SK-N-SH (cell line): ENCODE data around the gene DENND2A. TPM values are rescaled to one million over a fixed set of nuclear protein-coding genes. Genes with fewer than 3 reads are reported as not detected.

Experiments
- CTCF ChIA-PET: fragments of 300-600, 350-600 bp; formaldehyde crosslinking; extraction: SDS; loops from one replicate; lab custom pipeline; 2021; lab: Yijun Ruan, JAX
- POLR2A ChIA-PET: fragments of 350-600 bp; sonication (Branson Sonifier 250); formaldehyde crosslinking; extraction: SDS; loops from one replicate; lab custom pipeline; 2020; ENCODE audit warnings: antibody characterized with exemption, inconsistent platforms; lab: Yijun Ruan, JAX
- DNase-seq: peaks from one replicate; pipeline ENCODE4 v3.0.0; 2012
- H2AFZ ChIP-seq: fragments of 200-600 bp; sonication (generic); 2 replicates; pipeline ENCODE4 v1.8.1; 2016; ENCODE audit warnings: antibody characterized with exemption, mild to moderate bottlenecking, low read depth
- H3F3A ChIP-seq: fragments of 200-600 bp; sonication (generic); replicated peaks from 2 replicates; pipeline ENCODE3; 2016; ENCODE audit warnings: antibody characterized with exemption, mild to moderate bottlenecking; ENCODE audit not compliant: insufficient read depth
- H3K27ac ChIP-seq, 2 experiments: fragments of 200-500 bp in 1 of 2; fragments of 200-600 bp in 1 of 2; sonication (Bioruptor generic) in 1 of 2; sonication (generic), shearing (Covaris generic) in 1 of 2; 2 replicates each; pipeline versions ENCODE4 v1.5.1 to v1.6.1; 2014 to 2016; ENCODE audit warnings: low read depth in 2 of 2, inconsistent platforms in 1 of 2, low read length in 1 of 2, mild to moderate bottlenecking in 1 of 2, mixed read lengths in 1 of 2
- H3K27me3 ChIP-seq: fragments of 200-600 bp; sonication (generic), shearing (Covaris generic); 2 replicates; pipeline ENCODE4 v1.6.1; 2016; ENCODE audit warnings: mixed run types; ENCODE audit not compliant: insufficient read depth
- H3K36me3 ChIP-seq, 2 experiments: fragments of 200-500 bp in 1 of 2; fragments of 200-600 bp in 1 of 2; sonication (Bioruptor generic) in 1 of 2; sonication (generic) in 1 of 2; replicated peaks in 1 of 2; 2 replicates each; pipeline versions ENCODE3 to v1.5.1; 2014 to 2016; ENCODE audit warnings: low read length in 1 of 2, mild to moderate bottlenecking in 1 of 2; ENCODE audit not compliant: insufficient read depth in 2 of 2, control insufficient read depth in 1 of 2
- H3K4me1 ChIP-seq, 2 experiments: fragments of 200-500 bp in 1 of 2; fragments of 200-600 bp in 1 of 2; sonication (Bioruptor generic) in 1 of 2; sonication (generic), shearing (Covaris generic) in 1 of 2; 2 replicates each; pipeline versions ENCODE4 v1.5.1 to v1.6.1; 2014 to 2016; ENCODE audit warnings: low read depth in 1 of 2, low read length in 1 of 2, mixed run types in 1 of 2; ENCODE audit not compliant: insufficient read depth in 2 of 2, control insufficient read depth in 1 of 2
- H3K4me2 ChIP-seq: fragments of 200-600 bp; sonication (generic), shearing (Covaris generic); 2 replicates; pipeline ENCODE4 v1.6.1; 2017; ENCODE audit warnings: mixed run types
- H3K4me3 ChIP-seq, 2 experiments: fragments of 200-500 bp in 1 of 2; fragments of 200-600 bp in 1 of 2; sonication (Bioruptor generic) in 1 of 2; sonication (generic), shearing (Covaris generic) in 1 of 2; 2 replicates each; pipeline versions ENCODE4 v1.5.1 to v1.8.1; 2014 to 2016; ENCODE audit warnings: low read depth in 2 of 2, inconsistent platforms in 1 of 2, low read length in 1 of 2, mild to moderate bottlenecking in 1 of 2, mixed read lengths in 1 of 2, moderate library complexity in 1 of 2
- H3K79me2 ChIP-seq: fragments of 200-600 bp; sonication (generic); 2 replicates; pipeline ENCODE4 v1.8.1; 2017; ENCODE audit warnings: mild to moderate bottlenecking; ENCODE audit not compliant: insufficient read depth
- H3K9ac ChIP-seq: fragments of 200-600 bp; sonication (generic); 2 replicates; pipeline ENCODE4 v1.6.1; 2017; ENCODE audit warnings: mixed run types
- H3K9me2 ChIP-seq: fragments of 200-600 bp; sonication (generic); 2 replicates; pipeline ENCODE4 v1.6.1; 2017; ENCODE audit warnings: mixed run types
- H3K9me3 ChIP-seq: fragments of 200-600 bp; sonication (generic); 2 replicates; pipeline ENCODE4 v1.6.1; 2017; ENCODE audit warnings: mixed run types, mild to moderate bottlenecking, moderate library complexity
- H4K20me1 ChIP-seq: fragments of 200-600 bp; sonication (generic); 2 replicates; pipeline ENCODE4 v1.6.1; 2017; ENCODE audit warnings: mild to moderate bottlenecking, mixed run types; ENCODE audit not compliant: insufficient read depth
- ELF1 ChIP-seq: IDR thresholded peaks from 2 replicates; pipeline ENCODE4 v1.4.0; 2012
- EZH2phosphoT487 ChIP-seq: fragments of 200-600 bp; sonication (generic); IDR thresholded peaks from 2 replicates; pipeline ENCODE4 v1.6.1; 2017; ENCODE audit warnings: low read depth, mixed run types, mild to moderate bottlenecking, antibody characterized with exemption, moderate library complexity, borderline replicate concordance
- FOXM1 ChIP-seq: IDR thresholded peaks from 2 replicates; pipeline ENCODE4 v1.4.0; 2012; ENCODE audit warnings: low read depth, mild to moderate bottlenecking
- IRF3 ChIP-seq: fragments of 150-350 bp; IDR thresholded peaks from 2 replicates; pipeline ENCODE4 v1.6.1; 2016; ENCODE audit warnings: mild to moderate bottlenecking, low read depth, low read length
- MXI1 ChIP-seq: IDR thresholded peaks from 2 replicates; pipeline ENCODE4 v1.6.1; 2012; ENCODE audit warnings: mild to moderate bottlenecking, low read depth, low read length, improper control_type of control experiment
- NFIC ChIP-seq: IDR thresholded peaks from 2 replicates; pipeline ENCODE4 v1.4.0; 2012; ENCODE audit warnings: borderline replicate concordance
- NRF1 ChIP-seq: IDR thresholded peaks from 2 replicates; pipeline ENCODE4 v1.6.1; 2012; ENCODE audit warnings: low read depth, mild to moderate bottlenecking, low read length
- POLR2AphosphoS5 ChIP-seq: IDR thresholded peaks from 2 replicates; pipeline ENCODE4 v1.6.1; 2012; ENCODE audit warnings: low read depth, low read length
- RAD21 ChIP-seq: IDR thresholded peaks from 2 replicates; pipeline ENCODE4 v1.6.1; 2012; ENCODE audit warnings: mild to moderate bottlenecking, low read length
- RCOR1 ChIP-seq: fragments of 150-350 bp; IDR thresholded peaks from 2 replicates; pipeline ENCODE4 v1.6.1; 2017; ENCODE audit warnings: antibody characterized with exemption, low read length
- RFX5 ChIP-seq: IDR thresholded peaks from 2 replicates; pipeline ENCODE4 v1.6.1; 2012; ENCODE audit warnings: mild to moderate bottlenecking, improper control_type of control experiment, low read length
- RXRA ChIP-seq: IDR thresholded peaks from 2 replicates; pipeline ENCODE4 v1.4.0; 2012; ENCODE audit warnings: low read depth, mild to moderate bottlenecking, borderline replicate concordance
- SIN3A ChIP-seq: IDR thresholded peaks from 2 replicates; pipeline ENCODE4 v1.6.1; 2012; ENCODE audit warnings: low read depth, mild to moderate bottlenecking, low read length, moderate library complexity, borderline replicate concordance
- SMC3 ChIP-seq: IDR thresholded peaks from 2 replicates; pipeline ENCODE4 v1.6.1; 2012; ENCODE audit warnings: low read depth, low read length, improper control_type of control experiment
- TAF1 ChIP-seq: IDR thresholded peaks from 2 replicates; pipeline ENCODE4 v1.6.1; 2012; ENCODE audit warnings: low read depth, mild to moderate bottlenecking, low read length, moderate library complexity, borderline replicate concordance
- TCF12 ChIP-seq: IDR thresholded peaks from 2 replicates; pipeline ENCODE4 v1.4.0; 2012
- USF1 ChIP-seq: IDR thresholded peaks from 2 replicates; pipeline ENCODE4 v1.4.0; 2012; ENCODE audit warnings: low read depth, borderline replicate concordance
- WGBS: methylation state at CpG from one replicate; pipeline ENCODE4 v1.1.6; 2017; ENCODE audit warnings: low lambda C conversion rate; 5-methylcytosine and 5-hydroxymethylcytosine counted together
- polyA plus RNA-seq, 3 experiments: library from polyadenylated mRNA; depleted of rRNA; stranded (reverse); fragments of >200 nt; gene quantifications; 2 replicates each; pipeline ENCODE4 v1.2.3, GENCODE V29; 2012
- TF ChIP-seq, protein P1 (sequence below): IDR thresholded peaks from 2 replicates; pipeline ENCODE4 v1.4.0; 2012; ENCODE audit warnings: low read depth

The DENND2A gene
- polyA plus RNA-seq, 1 of the 3 experiments (the other 2 are of a cell fraction) = 3.5 TPM

DNA sequence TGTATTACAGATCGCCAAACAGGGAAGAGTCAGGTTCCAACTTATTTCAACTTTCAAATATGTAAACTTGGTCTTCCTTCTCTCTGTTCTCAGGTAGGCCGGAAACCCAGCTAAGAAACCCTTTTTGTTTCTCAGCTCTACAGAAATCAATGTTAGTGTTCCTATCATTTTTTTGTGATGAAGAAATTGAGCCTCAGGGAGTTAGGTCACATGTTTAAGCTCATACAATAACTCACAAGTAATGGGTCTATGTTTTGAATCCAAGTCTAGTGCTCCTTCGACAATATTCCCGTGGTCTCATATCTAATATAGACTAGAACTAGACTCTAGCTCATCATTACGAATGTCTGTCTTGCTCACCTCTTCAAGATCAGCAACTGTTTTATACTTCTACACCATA is 22.3 kb downstream of the DENND2A start:
- POLR2A ChIA-PET = no interaction called here
- H3K9ac ChIP-seq = no peak overlapping the region

GRCh38 chr7:140617081-140617480 is 23.5 kb downstream of the DENND2A start:
- Histone ChIP-seq H3K79me2 (no peaks in the 10 kb centered on the region), H3K9me2 (no peaks in the 10 kb centered on the region), H3K36me3 (no peaks in the 10 kb centered on the region), H2AFZ (no peak overlapping the region), H3K9me3 (no peaks in the 10 kb centered on the region), H3K4me1 (no peaks in the 10 kb centered on the region), H3K27ac (no peak overlapping the region), H4K20me1 (no peaks in the 10 kb centered on the region), H3K27me3 (no peaks in the 10 kb centered on the region), H3K9ac (no peak overlapping the region), H3K4me2 (no peak overlapping the region), H3F3A (no peaks in the 10 kb centered on the region), H3K4me3 (no peak overlapping the region)
- WGBS = 93% methylated on average over 7 of the region's 7 CpGs
- TF ChIP-seq IRF3 = no peak
- TF ChIP-seq RCOR1 = no peak
- no peak for TF ChIP-seq POLR2AphosphoS5
- no peak for TF ChIP-seq TAF1
- no peak for TF ChIP-seq ELF1
- no peak for TF ChIP-seq RXRA
- no peak for TF ChIP-seq SIN3A
- DNase-seq = no peak
- ChIA-PET POLR2A (no interaction called here), CTCF (no interaction called here)

More for the DNA sequence above, 22.3 kb downstream of the DENND2A start:
- WGBS = 96% methylated on average over 5 of the region's 5 CpGs
- no peaks in the 10 kb centered on the region for H3K9me3 ChIP-seq
- no peak overlapping the region for H3K27ac ChIP-seq
- no peak for DNase-seq
- H3K4me2 ChIP-seq = no peak overlapping the region
- no peaks in the 10 kb centered on the region for H3F3A ChIP-seq
- H2AFZ ChIP-seq = no peak overlapping the region
- H3K27me3 ChIP-seq = no peaks in the 10 kb centered on the region
- no peaks in the 10 kb centered on the region for H3K79me2 ChIP-seq
- H4K20me1 ChIP-seq = no peaks in the 10 kb centered on the region
- no peaks in the 10 kb centered on the region for H3K4me1 ChIP-seq
- H3K4me3 ChIP-seq = no peak overlapping the region
- CTCF ChIA-PET = interaction anchor here (1.2 to 2.0 kb wide), 3 partner anchors 12 to 100 kb away, joined by 3 to 11 read pairs (median 6); no protein-coding TSS in a partner anchor
- TF ChIP-seq SMC3 (no peak), MXI1 (no peak)
- no peaks in the 10 kb centered on the region for H3K9me2 ChIP-seq
- no peaks in the 10 kb centered on the region for H3K36me3 ChIP-seq

GRCh38 chr7:140616328-140616727 is 24.3 kb downstream of the DENND2A start:
- Histone ChIP-seq H3K4me3 (no peak overlapping the region), H3K27ac (no peak overlapping the region), H3K27me3 (no peaks in the 10 kb centered on the region), H3K9me3 (no peaks in the 10 kb centered on the region), H3F3A (no peaks in the 10 kb centered on the region), H3K4me1 (no peaks in the 10 kb centered on the region), H4K20me1 (no peaks in the 10 kb centered on the region), H3K9me2 (no peaks in the 10 kb centered on the region), H2AFZ (no peak overlapping the region), H3K4me2 (no peak overlapping the region), H3K79me2 (no peaks in the 10 kb centered on the region), H3K9ac (no peak overlapping the region), H3K36me3 (no peaks in the 10 kb centered on the region)
- no peak for TF ChIP-seq RCOR1
- TF ChIP-seq SIN3A = no peak
- TF ChIP-seq USF1 = no peak
- TF ChIP-seq POLR2AphosphoS5 = no peak
- TF ChIP-seq, protein P1, sequence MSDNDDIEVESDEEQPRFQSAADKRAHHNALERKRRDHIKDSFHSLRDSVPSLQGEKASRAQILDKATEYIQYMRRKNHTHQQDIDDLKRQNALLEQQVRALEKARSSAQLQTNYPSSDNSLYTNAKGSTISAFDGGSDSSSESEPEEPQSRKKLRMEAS = no peak
- TF ChIP-seq TAF1 = no peak
- TF ChIP-seq IRF3 = no peak
- TF ChIP-seq EZH2phosphoT487 = no peak
- TF ChIP-seq RAD21 = no peak
- TF ChIP-seq TCF12 = no peak
- no peak for TF ChIP-seq FOXM1
- no peak for TF ChIP-seq RFX5
- TF ChIP-seq SMC3 = no peak
- TF ChIP-seq NFIC = no peak
- TF ChIP-seq ELF1 = no peak
- no peak for TF ChIP-seq NRF1
- CTCF ChIA-PET = no interaction called here
- no peak for DNase-seq
- POLR2A ChIA-PET = no interaction called here
- WGBS = 86% methylated on average over 4 of the region's 4 CpGs
